A673 (cell line): Measurements from ENCODE around the gene ATL1. TPM values are rescaled to one million over a fixed set of nuclear protein-coding genes. Genes with fewer than 3 reads are reported as not detected.

ENCODE experiments used
- BruUV-seq: library from RNA; stranded (reverse); fragments of 400-500 nt; replicated peaks from 2 replicates; lab custom pipeline; 2021; lab: Mats Ljungman, UMichigan
- CTCF ChIA-PET: fragments of 300-600 bp; sonication (Branson Sonifier 250); formaldehyde crosslinking; loops from one replicate; lab custom pipeline; 2022; ENCODE audit warnings: antibody characterized with exemption; lab: Charles Lee
- POLR2A ChIA-PET: fragments of 300-600 bp; sonication (Branson Sonifier 250); formaldehyde crosslinking; loops from one replicate; lab custom pipeline; 2022; ENCODE audit warnings: antibody characterized with exemption; ENCODE audit not compliant: low non-redundant PET; lab: Charles Lee
- DNase-seq: peaks from one replicate; pipeline ENCODE4 v3.0.0-alpha.2; 2015; ENCODE audit warnings: low spot score
- H3K27ac ChIP-seq: fragments of 200-600 bp; sonication (generic); 2 replicates; pipeline ENCODE4 v1.5.1; 2016; ENCODE audit warnings: mixed run types, low read depth, mild to moderate bottlenecking, mixed read lengths, antibody characterized with exemption, low read length; ENCODE audit not compliant: poor library complexity, severe bottlenecking
- H3K27me3 ChIP-seq: fragments of 200-600 bp; sonication (generic); replicated peaks from 2 replicates; pipeline ENCODE4 v1.6.1; 2017; ENCODE audit warnings: mixed run types, low read depth, mild to moderate bottlenecking, mixed read lengths, antibody characterized with exemption, low read length; ENCODE audit not compliant: insufficient read depth, poor library complexity
- H3K36me3 ChIP-seq: fragments of 200-600 bp; sonication (generic); 2 replicates; pipeline ENCODE4 v1.6.1; 2016; ENCODE audit warnings: mixed run types, mild to moderate bottlenecking, mixed read lengths, antibody characterized with exemption, low read length; ENCODE audit not compliant: insufficient read depth, poor library complexity, severe bottlenecking
- H3K4me1 ChIP-seq: fragments of 200-600 bp; sonication (generic); 2 replicates; pipeline ENCODE4 v1.6.1; 2017; ENCODE audit warnings: mixed run types, mild to moderate bottlenecking, mixed read lengths, antibody characterized with exemption, low read length; ENCODE audit not compliant: insufficient read depth, poor library complexity, severe bottlenecking
- H3K4me3 ChIP-seq: fragments of 200-600 bp; sonication (generic); 2 replicates; pipeline ENCODE4 v1.5.1; 2016; ENCODE audit warnings: low read depth, mixed run types, mild to moderate bottlenecking, mixed read lengths, low read length; ENCODE audit not compliant: poor library complexity, severe bottlenecking
- H3K9me3 ChIP-seq: fragments of 200-600 bp; sonication (generic); 2 replicates; pipeline ENCODE4 v1.6.1; 2016; ENCODE audit warnings: mixed run types, low read depth, mild to moderate bottlenecking, mixed read lengths, antibody characterized with exemption, low read length; ENCODE audit not compliant: poor library complexity, severe bottlenecking
- CTCF ChIP-seq: fragments of 300-800, 200-600 bp; sonication (generic); conservative IDR thresholded peaks from 2 replicates; pipeline ENCODE4 v1.5.1; 2017; ENCODE audit warnings: low read depth, mild to moderate bottlenecking, antibody characterized with exemption, low read length, moderate library complexity, mixed read lengths
- EZH2 ChIP-seq: fragments of 200-600 bp; sonication (generic); IDR thresholded peaks from 2 replicates; pipeline ENCODE4 v1.6.1; 2017; ENCODE audit warnings: borderline replicate concordance, low read depth, mild to moderate bottlenecking, mixed read lengths, antibody characterized with exemption, low read length; ENCODE audit not compliant: poor library complexity, severe bottlenecking
- intact Hi-C: fragments of 100-400 bp; cut with micrococcal nuclease; formaldehyde crosslinking; loops from one replicate; pipeline ENCODE4 v1.10.0; 2022; ENCODE audit not compliant: unreplicated experiment
- total RNA-seq: library from RNA; stranded (reverse); gene quantifications from 2 replicates; pipeline ENCODE4 v1.2.3, GENCODE V29; 2021

Gene ATL1
- total RNA-seq, 1 experiment from 2014 or later: 9.8 TPM

- Histone ChIP-seq H3K4me3 (no peak overlapping the region), H3K27me3 (no peaks in the 10 kb centered on the region), H3K4me1 (no peaks in the 10 kb centered on the region), H3K27ac (no peak overlapping the region), H3K9me3 (no peaks in the 10 kb centered on the region), H3K36me3 (no peaks in the 10 kb centered on the region)
- TF ChIP-seq EZH2: no peak
- peak; percentile 80 for TF ChIP-seq CTCF
- CTCF ChIA-PET: interaction anchor here (0.7 to 1.7 kb wide), 4 partner anchors 52 to 261 kb away, joined by 4 to 7 read pairs (median 4); no protein-coding TSS in a partner anchor
- no TSS peak for BruUV-seq
- DNase-seq: peak; percentile 68
- POLR2A ChIA-PET: no interaction called here
- intact Hi-C loops: loop anchor here (1.0 to 5.0 kb wide), 3 partner anchors 112 to 260 kb away; no protein-coding TSS in a partner anchor
Measured at GRCh38 chr14:50599700-50600444, 39.9 kb downstream of the ATL1 start.

GRCh38 chr14:50600849-50601248 lies 40.9 kb downstream of the ATL1 start:
- Histone ChIP-seq H3K4me1 (peaks cover 8% of the 10 kb centered on the region), H3K9me3 (no peaks in the 10 kb centered on the region), H3K36me3 (no peaks in the 10 kb centered on the region), H3K27ac (no peak overlapping the region), H3K4me3 (no peak overlapping the region), H3K27me3 (no peaks in the 10 kb centered on the region)
- TF ChIP-seq EZH2: no peak
- no peak for TF ChIP-seq CTCF
- ChIA-PET CTCF (interaction anchor here (0.7 to 1.7 kb wide), 4 partner anchors 53 to 260 kb away, joined by 4 to 7 read pairs (median 4); no protein-coding TSS in a partner anchor), POLR2A (no interaction called here)
- intact Hi-C loops: loop anchor here (1.0 to 5.0 kb wide), 3 partner anchors 111 to 259 kb away; no protein-coding TSS in a partner anchor
- DNase-seq: peak; percentile 26
- no TSS peak for BruUV-seq

- H3K4me3 ChIP-seq: no peak overlapping the region
- no peak overlapping the region for H3K27ac ChIP-seq
- CTCF ChIA-PET: interaction anchor here (1.6 to 1.7 kb wide), 2 partner anchors 172 to 259 kb away, joined by 4 read pairs; no protein-coding TSS in a partner anchor
- TF ChIP-seq CTCF (no peak), EZH2 (no peak)
- H3K36me3 ChIP-seq: no peaks in the 10 kb centered on the region
- H3K4me1 ChIP-seq: peaks cover 12% of the 10 kb centered on the region
- H3K9me3 ChIP-seq: no peaks in the 10 kb centered on the region
- intact Hi-C loops: loop anchor here (5.0 kb wide), 1 partner anchor 111 kb away; no protein-coding TSS in a partner anchor
- H3K27me3 ChIP-seq: no peaks in the 10 kb centered on the region
- POLR2A ChIA-PET: no interaction called here
- DNase-seq: no peak
- no TSS peak for BruUV-seq
Measured at GRCh38 chr14:50601394-50601793, 41.4 kb downstream of the ATL1 start.
